Stomach (tissue), 19 donors: ENCODE data around the gene SESN1. TPM values are rescaled to one million over a fixed set of nuclear protein-coding genes. Genes with fewer than 3 reads are reported as not detected.
"Not testable (repeated sequence)": the region's sequence is repeated elsewhere in the genome, so short reads cannot be mapped to it uniquely, and the experiment has no call there.

Experiments
- DNase-seq, 2 donors: peaks; one replicate each; pipeline versions ENCODE4 v3.0.0 to v3.0.0-alpha.2; 2013 to 2019
- H3K27ac ChIP-seq, 5 donors: fragments of 200-600 bp in 4 of 5; sonication (generic) in 4 of 5; one replicate each; pipeline ENCODE4 v1.5.1; 2013 to 2019; ENCODE audit warnings: mild to moderate bottlenecking in 1 of 5, moderate library complexity in 1 of 5
- H3K27me3 ChIP-seq, 3 donors: fragments of 200-600 bp; sonication (generic); one replicate each; pipeline ENCODE4 v1.5.1; 2017 to 2019; ENCODE audit warnings: mixed run types in 1 of 3
- H3K36me3 ChIP-seq, 4 donors: fragments of 200-600 bp; sonication (generic); 1 replicate in 3 of 4; 2 replicates in 1 of 4; pipeline ENCODE4 v1.5.1; 2016 to 2019
- H3K4me1 ChIP-seq, 4 donors: fragments of 200-600 bp; sonication (generic); one replicate each; pipeline ENCODE4 v1.5.1; 2016 to 2019
- H3K4me3 ChIP-seq, 4 donors: fragments of 200-600 bp; sonication (generic) in 3 of 4; one replicate each; pipeline ENCODE4 v1.5.1; 2016 to 2019; ENCODE audit warnings: mild to moderate bottlenecking in 1 of 4
- H3K9me3 ChIP-seq, 4 donors: fragments of 200-600 bp; sonication (generic); one replicate each; pipeline ENCODE4 v1.5.1; 2016 to 2019
- EP300 ChIP-seq: sonication (generic); formaldehyde crosslinking; IDR thresholded peaks from one replicate; pipeline ENCODE4 v1.6.1; 2017; ENCODE audit warnings: antibody characterized with exemption
- POLR2A ChIP-seq, 4 donors: fragments of 450-650 bp; IDR thresholded peaks; one replicate each; pipeline ENCODE4 v1.6.1; 2016; ENCODE audit warnings: antibody characterized with exemption in 4 of 4, control low read depth in 2 of 4, mild to moderate bottlenecking in 1 of 4, moderate library complexity in 1 of 4
- POLR2AphosphoS5 ChIP-seq, 3 donors: sonication (generic); formaldehyde crosslinking; IDR thresholded peaks; one replicate each; pipeline ENCODE4 v1.6.1; 2016; ENCODE audit warnings: antibody characterized with exemption in 3 of 3
- WGBS, 5 donors: extraction: QIAGEN DNeasy Blood & Tissue Kit in 3 of 5; methylation state at CpG; one replicate each; pipeline versions ENCODE4 v1.1.5 to v1.1.7; 2013 to 2018; 5-methylcytosine and 5-hydroxymethylcytosine counted together
- intact Hi-C: fragments of 100-400 bp; cut with DNase I; formaldehyde crosslinking; loops from one replicate; pipeline ENCODE4 v1.15.1; 2023; ENCODE audit warnings: low total_unique reads
- long read RNA-seq, 10 donors: transcript quantifications; one replicate each; lab custom pipeline, GENCODE V29; 2026
- polyA plus RNA-seq, 3 donors: library from polyadenylated mRNA; stranded (reverse); fragments of 200-250 nt; gene quantifications; one replicate each; pipeline ENCODE4 v1.2.3, GENCODE V29; 2013
- total RNA-seq, 5 donors: library from RNA; depleted of rRNA; stranded (reverse); fragments of >200 nt; gene quantifications; one replicate each; pipeline versions ENCODE4 v1.1.0 to v1.2.3, GENCODE V29; 2014 to 2016
- TF ChIP-seq, protein P1 (sequence below), 7 experiments: fragments of 450-650 bp in 4 of 7; fragments of 200-600 bp in 3 of 7; sonication (generic) in 3 of 7; IDR thresholded peaks; one replicate each; pipeline ENCODE4 v1.5.1; 2016 to 2019; ENCODE audit warnings: antibody characterized with exemption in 7 of 7, control low read depth in 2 of 7, mild to moderate bottlenecking in 1 of 7
- donor health status: healthy with polysubstance abuse.
- donor health status: Bipolar disorder and iron deficiency.
- donor health status: healthy.

The SESN1 gene
- total RNA-seq (100 to 1,000 TPM in 2 of 5 donors, 10 to 100 TPM in 3; 11.0 to 201 (median 40.2) TPM), polyA plus RNA-seq (10 to 100 TPM; 20.7 to 38.5 (median 28.1) TPM)
- long read RNA-seq, donor 1, partial matches to known transcripts = 26 of 27 reads
- long read RNA-seq, donor 1, other reads (novel, unspliced or antisense) = 0 of 27 reads
- long read RNA-seq, donor 2, transcript SESN1-202 (10 exons, 2,676 nt) = major isoform, 7 of 33 reads
- long read RNA-seq, donor 2, partial matches to known transcripts = 25 of 33 reads
- long read RNA-seq, donor 2, other reads (novel, unspliced or antisense) = 0 of 33 reads
- long read RNA-seq, donor 3, partial matches to known transcripts = 10 of 16 reads
- long read RNA-seq, donor 3, other reads (novel, unspliced or antisense) = 0 of 16 reads
- long read RNA-seq, donor 4 = 0 reads
- long read RNA-seq, donor 5, partial matches to known transcripts = 0 of 4 reads
- long read RNA-seq, donor 5, other reads (novel, unspliced or antisense) = 0 of 4 reads
- long read RNA-seq, donor 6, transcript SESN1-202 (10 exons, 2,676 nt) = major isoform, 20 of 75 reads
- long read RNA-seq, donor 6, partial matches to known transcripts = 51 of 75 reads
- long read RNA-seq, donor 6, other reads (novel, unspliced or antisense) = 0 of 75 reads
- long read RNA-seq, donor 7, transcript SESN1-202 (10 exons, 2,676 nt) = major isoform, 6 of 13 reads
- long read RNA-seq, donor 7, partial matches to known transcripts = 6 of 13 reads
- long read RNA-seq, donor 7, other reads (novel, unspliced or antisense) = 0 of 13 reads
- long read RNA-seq, donor 8, transcript SESN1-202 (10 exons, 2,676 nt) = major isoform, 9 of 24 reads
- long read RNA-seq, donor 8, partial matches to known transcripts = 14 of 24 reads
- long read RNA-seq, donor 8, other reads (novel, unspliced or antisense) = 0 of 24 reads
- long read RNA-seq, donor 9, transcript SESN1-202 (10 exons, 2,676 nt) = major isoform, 5 of 5 reads
- long read RNA-seq, donor 9, partial matches to known transcripts = 0 of 5 reads
- long read RNA-seq, donor 9, other reads (novel, unspliced or antisense) = 0 of 5 reads
- long read RNA-seq, donor 10, partial matches to known transcripts = 6 of 7 reads
- long read RNA-seq, donor 10, other reads (novel, unspliced or antisense) = 0 of 7 reads

GRCh38 chr6:109094416-109095035 is at the start of gene SESN1:
SESN1 (minus strand) TSS chr6:109094846; CDS start chr6:109094073, 773 bp downstream.
- peaks cover 14 to 59% (median 32%) of the 10 kb centered on the region in 4 donors for H3K4me1 ChIP-seq
- peak within 1 kb of the TSS; percentile 97 to 100 (median 99) for H3K27ac ChIP-seq
- H3K4me3 ChIP-seq = peak within 1 kb of the TSS; percentile 60 to 75 (median 68)
- 0 to 1% (median 0%) methylated on average over 24 to 62 of the region's 62 CpGs for WGBS, 5 donors
- peak; percentile 93 to 98 for DNase-seq
- H3K27me3 ChIP-seq = no peaks in the 10 kb centered on the region
- TF ChIP-seq POLR2A (IDR thresholded peaks at IDR 0.05) (peak in 2 of 4 donors; percentile 76 to 89), POLR2AphosphoS5 (IDR thresholded peaks at IDR 0.05) (peak; percentile 67 to 93 (median 89)), EP300 (no peak)
- H3K36me3 ChIP-seq = no peaks in the 10 kb centered on the region
- no peaks in the 10 kb centered on the region for H3K9me3 ChIP-seq
- intact Hi-C loops = no loop called here

DNA sequence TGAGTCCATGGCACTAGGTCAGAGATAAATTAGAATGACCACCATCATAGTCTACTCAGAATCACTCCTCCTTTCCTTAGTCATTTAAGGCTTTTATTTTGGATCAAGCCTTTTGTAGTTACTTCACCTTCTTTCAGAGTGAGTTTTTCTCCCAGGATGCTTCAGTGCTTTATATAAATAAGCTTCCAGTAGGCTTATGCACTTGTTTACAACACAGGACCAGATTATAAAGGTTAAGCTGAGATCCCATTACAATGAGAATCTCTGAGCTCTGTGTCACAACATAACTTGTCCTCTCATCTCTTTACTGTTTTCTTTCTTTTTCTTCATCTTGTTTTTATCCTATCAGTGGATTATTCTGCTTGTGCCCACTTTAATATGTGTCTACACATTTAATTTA is 48.5 kb upstream of the SESN1 start:
- H3K4me3 ChIP-seq = no peak overlapping the region
- no peak overlapping the region for H3K27ac ChIP-seq
- no peaks in the 10 kb centered on the region for H3K27me3 ChIP-seq
- peaks cover 0 to 23% (median 11%) of the 10 kb centered on the region in 4 donors for H3K36me3 ChIP-seq
- intact Hi-C loops = no loop called here
- no peaks in the 10 kb centered on the region for H3K9me3 ChIP-seq
- DNase-seq = no peak
- TF ChIP-seq POLR2A (IDR thresholded peaks at IDR 0.05) = no peak
- TF ChIP-seq EP300 = no peak
- TF ChIP-seq POLR2AphosphoS5 (IDR thresholded peaks at IDR 0.05) = no peak
- TF ChIP-seq, protein P1, sequence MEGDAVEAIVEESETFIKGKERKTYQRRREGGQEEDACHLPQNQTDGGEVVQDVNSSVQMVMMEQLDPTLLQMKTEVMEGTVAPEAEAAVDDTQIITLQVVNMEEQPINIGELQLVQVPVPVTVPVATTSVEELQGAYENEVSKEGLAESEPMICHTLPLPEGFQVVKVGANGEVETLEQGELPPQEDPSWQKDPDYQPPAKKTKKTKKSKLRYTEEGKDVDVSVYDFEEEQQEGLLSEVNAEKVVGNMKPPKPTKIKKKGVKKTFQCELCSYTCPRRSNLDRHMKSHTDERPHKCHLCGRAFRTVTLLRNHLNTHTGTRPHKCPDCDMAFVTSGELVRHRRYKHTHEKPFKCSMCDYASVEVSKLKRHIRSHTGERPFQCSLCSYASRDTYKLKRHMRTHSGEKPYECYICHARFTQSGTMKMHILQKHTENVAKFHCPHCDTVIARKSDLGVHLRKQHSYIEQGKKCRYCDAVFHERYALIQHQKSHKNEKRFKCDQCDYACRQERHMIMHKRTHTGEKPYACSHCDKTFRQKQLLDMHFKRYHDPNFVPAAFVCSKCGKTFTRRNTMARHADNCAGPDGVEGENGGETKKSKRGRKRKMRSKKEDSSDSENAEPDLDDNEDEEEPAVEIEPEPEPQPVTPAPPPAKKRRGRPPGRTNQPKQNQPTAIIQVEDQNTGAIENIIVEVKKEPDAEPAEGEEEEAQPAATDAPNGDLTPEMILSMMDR (IDR thresholded peaks at IDR 0.05) = no peak
- H3K4me1 ChIP-seq = no peaks in the 10 kb centered on the region

GRCh38 chr6:109142067-109142466 is 47.4 kb upstream of the SESN1 start:
- H3K27ac ChIP-seq, H3K4me1 ChIP-seq, H3K4me3 ChIP-seq, H3K9me3 ChIP-seq, DNase-seq, H3K27me3 ChIP-seq, intact Hi-C loops: not testable (repeated sequence)
- peaks cover 0 to 17% (median 11%) of the 10 kb centered on the region in 4 donors for H3K36me3 ChIP-seq

DNA sequence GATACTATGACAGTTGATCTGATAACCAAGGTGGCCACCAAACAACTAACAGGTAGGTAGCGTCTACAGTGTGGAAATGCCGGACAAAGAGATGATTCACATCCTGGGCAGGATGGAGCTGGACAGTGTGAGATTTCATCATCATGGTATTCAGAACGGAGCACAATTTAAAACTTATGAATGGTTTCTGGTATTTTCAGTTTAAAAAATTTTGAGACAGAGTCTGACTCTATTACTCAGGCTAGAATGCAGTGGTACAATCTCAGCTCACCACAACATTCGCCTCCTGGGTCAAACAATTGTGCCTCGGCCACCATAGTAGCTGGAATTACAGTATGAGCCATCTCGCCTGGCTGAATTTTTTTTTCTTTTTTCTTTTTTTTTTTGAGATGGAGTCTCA is 44.5 kb upstream of the SESN1 start:
- WGBS, 5 donors = 89 to 96% (median 93%) methylated on average over 6 of the region's 6 CpGs
- Histone ChIP-seq H3K27me3 (no peaks in the 10 kb centered on the region), H3K4me3 (no peak overlapping the region), H3K36me3 (peaks cover 0 to 17% (median 11%) of the 10 kb centered on the region in 4 donors), H3K27ac (no peak overlapping the region), H3K9me3 (no peaks in the 10 kb centered on the region), H3K4me1 (no peaks in the 10 kb centered on the region)
- TF ChIP-seq POLR2AphosphoS5 (IDR thresholded peaks at IDR 0.05) = no peak
- intact Hi-C loops = no loop called here
- no peak for DNase-seq

DNA sequence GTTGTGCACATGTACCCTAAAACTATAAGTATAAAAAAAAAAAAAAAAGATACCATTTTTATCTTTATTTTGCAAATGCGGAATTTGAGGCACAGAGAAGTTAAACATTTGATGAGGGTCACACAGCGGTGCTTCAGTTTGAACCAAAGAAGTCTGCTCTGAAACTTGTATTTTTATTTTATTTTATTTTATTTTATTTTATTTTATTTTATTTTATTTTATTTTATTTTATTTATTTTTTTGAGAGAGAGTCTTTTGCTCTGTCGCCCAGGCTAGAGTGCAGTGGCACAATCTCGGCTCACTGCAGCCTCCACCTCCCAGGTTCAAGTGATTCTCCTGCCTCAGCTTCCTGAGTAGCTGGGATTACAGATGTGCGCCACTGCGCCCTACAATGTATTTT is 41.9 kb upstream of the SESN1 start:
- H3K27ac ChIP-seq, H3K4me1 ChIP-seq, H3K9me3 ChIP-seq, H3K27me3 ChIP-seq, intact Hi-C loops, H3K4me3 ChIP-seq, DNase-seq: not testable (repeated sequence)
- peaks cover 0 to 10% (median 10%) of the 10 kb centered on the region in 4 donors for H3K36me3 ChIP-seq
- WGBS, 5 donors = 94 to 98% (median 96%) methylated on average over 6 of the region's 6 CpGs

DNA sequence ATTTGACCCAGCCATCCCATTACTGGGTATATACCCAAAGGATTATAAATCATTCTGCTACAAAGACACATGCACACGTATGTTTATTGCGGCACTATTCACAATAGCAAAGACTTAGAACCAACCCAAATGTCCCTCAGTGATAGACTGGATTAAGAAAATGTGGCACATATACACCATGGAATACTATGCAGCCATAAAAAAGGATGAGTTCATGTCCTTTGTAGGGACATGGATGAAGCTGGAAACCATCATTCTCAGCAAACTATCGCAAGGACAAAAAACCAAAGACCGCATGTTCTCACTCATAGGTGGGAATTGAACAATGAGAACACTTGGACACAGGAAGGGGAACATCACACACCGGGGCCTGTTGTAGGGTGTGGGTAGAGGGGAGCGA is 41.4 kb upstream of the SESN1 start:
- H3K27ac ChIP-seq, H3K27me3 ChIP-seq, H3K4me3 ChIP-seq, H3K9me3 ChIP-seq, H3K36me3 ChIP-seq, H3K4me1 ChIP-seq, intact Hi-C loops, DNase-seq: not testable (repeated sequence)
- WGBS, 5 donors = 89 to 99% (median 96%) methylated on average over 5 to 6 of the region's 6 CpGs

DNA sequence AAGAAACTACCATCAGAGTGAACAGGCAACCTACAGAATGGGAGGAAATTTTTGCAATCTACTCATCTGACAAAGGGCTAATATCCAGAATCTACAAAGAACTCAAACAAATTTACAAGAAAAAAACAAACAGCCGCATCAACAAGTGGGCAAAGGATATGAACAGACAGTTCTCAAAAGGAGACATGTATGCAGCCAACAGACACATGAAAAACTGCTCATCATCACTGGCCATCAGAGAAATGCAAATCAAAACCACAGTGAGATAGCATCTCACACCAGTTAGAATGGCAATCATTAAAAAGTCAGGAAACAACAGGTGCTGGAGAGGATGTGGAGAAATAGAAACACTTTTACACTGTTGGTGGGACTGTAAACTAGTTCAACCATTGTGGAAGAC is 41.0 kb upstream of the SESN1 start:
- H3K27me3 ChIP-seq, H3K9me3 ChIP-seq, H3K4me1 ChIP-seq, H3K27ac ChIP-seq, DNase-seq, H3K36me3 ChIP-seq, H3K4me3 ChIP-seq, intact Hi-C loops: not testable (repeated sequence)
- WGBS, 5 donors = 94 to 100% (median 100%) methylated on average over 1 of the region's 1 CpG
